Neural cell (in vitro differentiated cells): ENCODE measurements around the gene RDH16. TPM values are rescaled to one million over a fixed set of nuclear protein-coding genes. Genes with fewer than 3 reads are reported as not detected.

Experiments used
- H2AFZ ChIP-seq: fragments of 200-600, 300-800 bp; sonication (generic), shearing (Covaris generic); 2 replicates; pipeline ENCODE4 v1.6.0; 2014; ENCODE audit warnings: low read depth, mild to moderate bottlenecking, antibody characterized with exemption, low read length, moderate library complexity
- H3F3A ChIP-seq: fragments of 200-600 bp; shearing (Covaris generic); 2 replicates; pipeline ENCODE4 v1.6.1; 2016; ENCODE audit warnings: mild to moderate bottlenecking, moderate library complexity, mixed read lengths, antibody characterized with exemption, low read length; ENCODE audit not compliant: insufficient read depth, poor library complexity, severe bottlenecking
- H3K27ac ChIP-seq: fragments of 200-600, 300-800 bp; sonication (generic), shearing (Covaris generic); 2 replicates; pipeline ENCODE4 v1.5.1; 2014; ENCODE audit warnings: mild to moderate bottlenecking, low read length, moderate library complexity
- H3K27me3 ChIP-seq: fragments of 300-800, 200-600 bp; sonication (generic), shearing (Covaris generic); 2 replicates; pipeline ENCODE4 v1.6.0; 2014; ENCODE audit warnings: mild to moderate bottlenecking, low read depth, low read length, moderate library complexity; ENCODE audit not compliant: insufficient read depth
- H3K36me3 ChIP-seq: fragments of 300-800, 200-600 bp; sonication (generic), shearing (Covaris generic); 2 replicates; pipeline ENCODE4 v1.5.1; 2014; ENCODE audit warnings: mild to moderate bottlenecking, antibody characterized with exemption, low read length, moderate library complexity; ENCODE audit not compliant: insufficient read depth
- H3K4me2 ChIP-seq: fragments of 300-800, 200-600 bp; sonication (generic), shearing (Covaris generic); 2 replicates; pipeline ENCODE4 v1.6.0; 2014; ENCODE audit warnings: mild to moderate bottlenecking, low read length
- H3K4me3 ChIP-seq: fragments of 300-800, 200-600 bp; sonication (generic), shearing (Covaris generic); 2 replicates; pipeline ENCODE4 v1.5.1; 2014; ENCODE audit warnings: mild to moderate bottlenecking, low read length, moderate library complexity
- H3K79me2 ChIP-seq: fragments of 200-600 bp; shearing (Covaris generic); replicated peaks from 2 replicates; pipeline ENCODE4 v1.6.0; 2014; ENCODE audit warnings: mild to moderate bottlenecking, low read length, moderate library complexity; ENCODE audit not compliant: insufficient read depth
- H3K9ac ChIP-seq: fragments of 300-800, 200-600 bp; sonication (generic), shearing (Covaris generic); 2 replicates; pipeline ENCODE4 v1.6.1; 2016; ENCODE audit warnings: mild to moderate bottlenecking, low read length, mixed read lengths
- H3K9me2 ChIP-seq: fragments of 200-600 bp; shearing (Covaris generic); 2 replicates; pipeline ENCODE4 v1.6.1; 2016; ENCODE audit warnings: mild to moderate bottlenecking, low read length, mixed read lengths; ENCODE audit not compliant: insufficient read depth
- H3K9me3 ChIP-seq: fragments of 200-600, 300-800 bp; sonication (generic), shearing (Covaris generic); 2 replicates; pipeline ENCODE4 v1.6.1; 2016; ENCODE audit warnings: mild to moderate bottlenecking, mixed run types, low read length, moderate library complexity, mixed read lengths
- H4K20me1 ChIP-seq: fragments of 200-600 bp; shearing (Covaris generic); 2 replicates; pipeline ENCODE4 v1.6.1; 2016; ENCODE audit warnings: mild to moderate bottlenecking, mixed run types; ENCODE audit not compliant: insufficient read depth
- CTCF ChIP-seq: fragments of 450-650 bp; IDR thresholded peaks from 2 replicates; pipeline ENCODE4 v1.5.1; 2014; ENCODE audit warnings: antibody characterized with exemption, mild to moderate bottlenecking, moderate library complexity; ENCODE audit not compliant: poor library complexity, severe bottlenecking
- EP300 ChIP-seq: fragments of 450-650 bp; conservative IDR thresholded peaks from 2 replicates; pipeline ENCODE4 v1.6.1; 2014; ENCODE audit warnings: antibody characterized with exemption, mild to moderate bottlenecking, moderate library complexity; ENCODE audit not compliant: poor library complexity, severe bottlenecking
- EZH2 ChIP-seq: fragments of 200-600, 300-800 bp; shearing (Covaris generic), sonication (generic); IDR thresholded peaks from 2 replicates; pipeline ENCODE4 v1.6.1; 2014; ENCODE audit warnings: antibody characterized with exemption, low read length, borderline replicate concordance, mild to moderate bottlenecking; ENCODE audit not compliant: insufficient read depth, poor library complexity, severe bottlenecking
- MXI1 ChIP-seq: fragments of 450-650 bp; conservative IDR thresholded peaks from 2 replicates; pipeline ENCODE4 v1.6.1; 2014; ENCODE audit warnings: antibody characterized with exemption, mild to moderate bottlenecking; ENCODE audit not compliant: poor library complexity, severe bottlenecking
- POLR2AphosphoS5 ChIP-seq: IDR thresholded peaks from 2 replicates; pipeline ENCODE4 v1.6.1; 2012
- RAD21 ChIP-seq: fragments of 450-650 bp; conservative IDR thresholded peaks from 2 replicates; pipeline ENCODE4 v1.6.1; 2014; ENCODE audit warnings: antibody characterized with exemption, mild to moderate bottlenecking, moderate library complexity
- REST ChIP-seq: IDR thresholded peaks from 2 replicates; pipeline ENCODE4 v1.6.1; 2012; ENCODE audit warnings: borderline replicate concordance
- SMC3 ChIP-seq: fragments of 450-650 bp; conservative IDR thresholded peaks from 2 replicates; pipeline ENCODE4 v1.6.1; 2014; ENCODE audit warnings: antibody characterized with exemption, mild to moderate bottlenecking, moderate library complexity; ENCODE audit not compliant: poor library complexity
- TAF1 ChIP-seq: IDR thresholded peaks from 2 replicates; pipeline ENCODE4 v1.6.1; 2012; ENCODE audit warnings: low read depth
- polyA plus RNA-seq: library from polyadenylated mRNA; depleted of rRNA; stranded (reverse); fragments of >200 nt; gene quantifications from 2 replicates; pipeline ENCODE4 v1.2.3, GENCODE V29; 2014

The RDH16 gene
- polyA plus RNA-seq, 1 donor from 2014 or later = 1.0 TPM

DNA sequence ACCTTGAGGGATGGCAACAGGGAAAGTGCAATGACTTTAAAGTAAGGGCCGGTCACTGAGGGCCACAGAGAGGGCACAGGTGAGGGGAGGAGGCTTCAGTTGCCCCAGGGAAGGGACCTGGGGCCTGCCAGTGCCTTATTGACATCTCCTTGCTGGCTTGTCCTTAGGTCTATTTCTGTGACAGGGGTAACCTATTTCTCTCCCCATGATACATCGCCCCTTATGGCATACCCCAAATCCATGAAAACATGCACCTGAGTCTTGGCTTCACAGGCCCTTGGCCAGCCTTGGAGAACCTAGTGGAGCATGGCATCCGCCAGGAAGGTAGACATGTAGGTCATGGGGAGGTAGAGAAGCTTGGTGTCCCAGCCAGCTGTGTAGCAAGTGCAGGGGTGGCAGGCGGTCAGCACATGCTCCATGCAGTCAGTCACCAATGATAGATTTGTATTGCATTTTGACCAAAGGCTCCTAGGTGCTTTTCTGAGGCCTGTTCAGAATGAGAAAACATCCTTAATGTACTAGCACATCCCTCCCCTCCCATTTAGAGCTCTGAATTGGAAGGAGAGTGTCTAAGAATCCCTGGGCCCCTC, 23.6 kb upstream of the RDH16 start:
- no peak overlapping the region for H2AFZ ChIP-seq
- H3K9ac ChIP-seq = no peak overlapping the region
- H3K4me2 ChIP-seq = no peak overlapping the region
- H3K4me3 ChIP-seq = no peak overlapping the region
- H3K27me3 ChIP-seq = no peaks in the 10 kb centered on the region
- no peaks in the 10 kb centered on the region for H4K20me1 ChIP-seq
- no peaks in the 10 kb centered on the region for H3K9me2 ChIP-seq
- H3K9me3 ChIP-seq = no peaks in the 10 kb centered on the region
- no peaks in the 10 kb centered on the region for H3K36me3 ChIP-seq
- no peaks in the 10 kb centered on the region for H3K79me2 ChIP-seq
- TF ChIP-seq MXI1 = no peak
- no peak for TF ChIP-seq EZH2
- no peak for TF ChIP-seq POLR2AphosphoS5
- TF ChIP-seq EP300 = no peak
- TF ChIP-seq TAF1 = no peak
- no peak for TF ChIP-seq REST
- no peak for TF ChIP-seq CTCF
- no peak overlapping the region for H3K27ac ChIP-seq
- no peaks in the 10 kb centered on the region for H3F3A ChIP-seq

DNA sequence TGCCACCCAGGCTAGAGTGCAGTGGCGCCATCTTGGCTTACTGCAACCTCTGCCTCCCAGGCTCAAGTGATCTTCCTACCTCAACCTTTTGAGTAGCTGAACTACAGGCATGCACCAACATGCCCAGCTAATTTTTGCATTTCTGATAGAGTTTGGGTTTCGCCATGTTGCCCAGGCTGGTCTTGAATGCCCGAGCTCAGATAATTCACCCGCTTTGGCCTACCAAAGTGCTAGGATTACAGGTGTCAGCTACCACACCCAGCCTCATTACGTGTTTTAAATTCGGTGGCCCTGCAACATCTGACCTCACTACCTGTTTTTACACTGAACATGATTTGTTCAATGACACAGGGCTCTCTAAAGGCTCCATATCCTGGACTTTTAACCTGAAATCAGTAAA, 22.9 kb upstream of the RDH16 start:
- Histone ChIP-seq H3K9me2 (no peaks in the 10 kb centered on the region), H3K36me3 (no peaks in the 10 kb centered on the region), H3K27ac (no peak overlapping the region), H3K9ac (no peak overlapping the region), H3K79me2 (no peaks in the 10 kb centered on the region), H3F3A (no peaks in the 10 kb centered on the region), H3K9me3 (no peaks in the 10 kb centered on the region), H2AFZ (no peak overlapping the region), H3K4me2 (no peak overlapping the region), H4K20me1 (no peaks in the 10 kb centered on the region), H3K27me3 (no peaks in the 10 kb centered on the region), H3K4me3 (no peak overlapping the region)
- TF ChIP-seq TAF1 (no peak), MXI1 (no peak), POLR2AphosphoS5 (no peak), EP300 (no peak), EZH2 (no peak), REST (no peak), RAD21 (no peak), SMC3 (no peak), CTCF (no peak)
